GM19035 (cell line): ENCODE data around the gene UNKL.

Source experiments
- ATAC-seq: cut with Tn5 transposase; IDR thresholded peaks from one replicate; pipeline ENCODE4 v1.9.1; 2021; ENCODE audit not compliant: unreplicated experiment

Gene UNKL

DNA sequence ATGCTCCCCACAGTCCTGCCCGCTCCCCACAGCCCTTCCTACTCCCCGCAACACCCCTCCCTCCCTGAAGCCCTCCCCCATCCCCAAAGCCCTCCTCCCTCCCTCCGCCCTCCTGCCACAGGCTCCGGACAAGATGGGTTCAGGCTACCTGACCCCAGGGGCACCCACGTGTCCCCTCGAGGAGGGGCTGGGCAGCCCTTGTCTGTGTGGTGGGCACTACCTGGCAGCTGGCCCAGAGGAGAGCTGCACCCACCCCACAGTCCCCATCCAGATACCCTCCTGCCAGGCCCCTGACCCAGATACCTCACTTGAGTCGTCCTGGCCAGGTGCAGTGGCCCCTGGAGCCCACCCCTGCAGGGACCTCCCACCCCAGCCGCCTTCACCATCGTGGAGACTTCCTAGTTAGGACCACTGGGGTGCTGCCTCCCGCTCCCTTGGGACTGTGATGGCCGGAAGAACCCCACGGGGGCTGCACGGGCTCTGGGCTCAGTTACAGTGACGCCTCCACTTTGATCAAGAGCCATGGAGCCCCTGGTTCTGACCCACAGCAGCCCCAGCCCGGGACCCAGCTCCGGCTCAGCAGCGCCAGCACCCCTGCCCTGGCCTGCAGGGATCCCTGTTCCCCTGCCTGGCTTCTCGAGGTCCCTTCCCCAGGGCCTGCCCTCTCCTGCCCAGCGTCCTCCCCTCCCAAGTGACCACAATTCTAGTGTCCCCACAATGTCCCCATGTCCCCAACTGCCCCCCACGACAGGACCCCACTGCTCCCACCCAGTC lies 17.2 kb upstream of the UNKL start:
- no peak for ATAC-seq

DNA sequence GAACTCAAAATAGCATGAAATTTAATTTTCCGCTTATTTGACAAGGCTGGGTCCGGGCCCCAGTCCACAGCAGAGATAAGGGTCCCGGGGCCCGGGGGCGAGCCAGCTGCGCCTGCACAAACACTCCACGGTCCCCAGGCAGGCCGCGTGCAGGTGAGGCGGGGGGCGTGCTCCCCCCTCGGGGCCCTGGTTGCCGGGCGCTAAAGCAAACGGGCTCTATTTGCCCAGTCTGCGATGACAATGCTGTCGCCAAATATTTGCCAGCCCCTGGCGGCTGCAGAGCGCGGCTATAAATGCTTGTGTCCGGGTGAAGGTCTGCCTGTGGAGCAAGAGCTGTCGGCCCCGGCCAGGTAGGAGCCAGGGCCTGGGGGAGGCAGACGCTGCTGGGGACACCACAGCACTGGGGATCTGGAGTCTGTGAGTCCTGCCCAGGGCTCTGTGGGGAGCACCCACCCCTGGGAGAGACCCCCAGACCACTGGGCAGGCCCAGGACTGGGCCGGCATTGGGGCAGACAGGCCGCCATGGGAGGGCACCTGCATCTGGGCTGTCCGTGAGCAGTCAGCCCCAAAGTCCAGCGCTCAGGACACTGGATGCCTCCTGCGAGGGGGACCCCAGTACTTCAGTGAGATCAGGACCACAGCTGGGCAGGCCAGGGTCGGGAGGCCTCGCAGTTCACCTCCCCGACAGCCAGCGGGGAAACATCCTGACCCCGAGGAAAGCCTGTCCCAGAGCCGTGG lies 16.4 kb upstream of the UNKL start, which contains the start of gene PERCC1:
Gene PERCC1, plus strand, starts transcription at position 320 of the 738 bp plus-strand sequence. CDS start 1,516 bp downstream, outside the sequence.
- ATAC-seq, result no peak

DNA sequence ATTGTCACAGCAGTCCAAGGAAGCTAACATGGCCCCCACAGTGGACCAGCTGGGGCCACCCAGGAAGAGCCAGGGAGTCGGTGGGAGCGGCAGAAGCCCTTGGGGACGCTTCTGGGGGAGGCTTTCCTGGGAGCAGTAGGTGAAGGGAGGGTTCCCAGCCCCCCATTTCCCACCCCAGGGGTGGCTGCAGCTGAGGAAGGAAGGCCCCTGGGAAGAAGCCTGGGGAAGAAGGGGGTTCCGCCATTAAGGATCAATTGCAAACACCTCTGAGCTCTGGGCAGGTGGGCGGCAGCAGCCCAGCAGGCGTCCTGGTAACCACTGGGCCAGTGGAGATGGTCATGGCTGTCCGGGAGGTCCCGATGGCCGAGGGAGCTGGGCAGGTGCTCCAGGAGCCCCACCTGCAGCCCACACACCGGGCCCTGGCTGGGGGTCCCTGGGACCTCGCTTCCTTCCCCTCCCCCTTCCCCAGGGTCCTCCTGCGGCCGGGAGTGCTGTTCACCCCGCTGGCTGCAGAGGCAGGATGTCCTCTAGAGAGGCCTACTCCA lies 15.8 kb upstream of the UNKL start:
- ATAC-seq, result no peak

- ATAC-seq, result no peak
Observed at GRCh38 chr16:1429631-1430030, 15.1 kb upstream of the UNKL start.

GRCh38 chr16:1429012-1429411 lies 14.5 kb upstream of the UNKL start:
- no peak for ATAC-seq

DNA sequence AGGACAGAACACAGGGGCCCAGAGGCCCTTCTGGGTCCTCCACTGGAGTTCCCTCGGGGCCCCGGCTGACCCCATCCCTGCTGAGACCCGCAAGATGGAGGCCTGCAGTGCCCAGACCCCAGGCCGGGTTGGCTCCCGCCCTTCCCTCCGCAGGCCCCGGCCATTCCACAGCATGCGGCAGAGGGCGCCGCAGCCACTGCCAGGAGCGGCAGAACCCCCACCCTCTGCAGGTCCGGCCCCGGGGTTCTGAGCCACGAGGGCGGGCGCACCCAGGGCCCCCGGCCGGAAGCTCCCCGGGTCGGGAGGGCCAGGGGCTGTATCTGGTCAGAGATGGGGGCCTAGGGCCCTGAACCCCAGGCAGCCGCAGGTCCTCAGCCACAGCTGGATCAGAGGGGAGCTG lies 14.0 kb upstream of the UNKL start:
- no peak for ATAC-seq

GRCh38 chr16:1427473-1428461 lies 13.3 kb upstream of the UNKL start:
- ATAC-seq, result no peak

DNA sequence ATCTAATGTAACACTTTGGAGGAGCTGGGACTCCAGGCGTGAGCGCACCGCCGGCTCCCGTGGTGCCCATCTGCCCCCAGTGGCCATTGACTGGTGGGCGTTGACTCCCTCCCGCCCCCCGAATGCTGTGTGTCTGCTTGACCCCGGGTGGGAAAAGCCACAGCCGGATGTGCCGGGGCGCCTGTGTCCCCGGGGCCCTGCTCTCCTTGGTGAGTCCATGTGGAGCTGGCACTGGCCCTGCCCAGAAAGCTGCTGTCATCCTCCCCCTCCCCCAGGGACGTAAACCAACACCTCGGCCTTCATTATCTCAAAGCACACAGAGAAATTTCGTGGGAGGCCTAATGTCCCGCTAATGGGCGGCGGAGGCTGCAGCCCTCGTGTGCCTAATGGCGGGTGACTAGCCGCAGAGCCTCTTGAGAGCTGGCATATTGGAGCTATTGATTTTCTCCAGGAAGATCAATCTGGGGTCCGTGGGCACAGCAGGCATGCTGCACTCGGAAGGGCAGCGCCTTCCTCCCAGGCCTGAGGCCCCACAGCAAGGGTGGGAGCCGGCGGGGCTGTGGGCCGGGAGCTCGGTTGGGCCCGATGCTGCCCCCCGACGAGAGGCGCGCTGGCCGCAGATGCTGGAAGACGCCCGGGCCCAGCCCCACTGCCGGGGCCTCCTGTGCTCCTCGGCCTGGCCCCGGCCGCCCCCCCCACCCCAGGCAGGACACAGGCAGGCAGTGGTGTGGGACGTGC lies 12.4 kb upstream of the UNKL start:
- no peak for ATAC-seq

DNA sequence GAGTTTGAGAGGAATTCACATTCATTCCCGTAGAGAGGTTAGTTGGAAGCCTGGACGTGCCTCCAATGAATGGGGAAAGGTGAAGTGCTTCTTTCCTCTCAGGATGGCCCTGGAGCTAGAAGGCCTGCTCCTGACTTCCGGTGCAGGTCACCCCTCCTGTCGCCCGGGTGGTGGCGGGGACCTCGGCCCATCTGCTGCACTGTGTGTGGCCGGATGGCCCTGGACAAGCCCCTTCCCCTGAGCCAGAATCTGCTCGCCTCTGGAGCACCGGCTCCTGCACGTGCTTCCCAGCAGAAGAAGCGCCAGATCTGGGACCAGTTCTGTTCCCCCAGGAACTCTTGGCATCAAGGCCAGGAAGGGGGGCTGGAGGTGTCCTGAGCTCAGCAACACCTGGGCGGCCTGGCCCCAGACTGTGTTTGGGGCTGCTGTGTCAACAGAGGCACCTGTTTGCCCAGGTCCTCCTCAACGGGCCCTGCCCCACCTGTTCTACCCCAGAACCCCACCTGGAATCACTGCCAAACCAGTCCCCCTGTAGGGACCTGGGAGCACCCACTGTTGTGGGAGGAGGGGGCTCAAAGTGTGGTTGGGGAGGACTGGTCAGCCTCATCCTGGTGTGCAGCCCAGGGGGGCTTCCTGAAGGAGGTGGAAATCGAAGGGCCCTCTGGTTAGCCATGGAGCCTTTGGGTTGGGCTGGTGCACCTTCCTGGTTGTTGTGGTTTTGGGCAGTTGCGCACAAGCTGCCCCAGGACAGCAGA lies 11.3 kb upstream of the UNKL start:
- ATAC-seq, result no peak

- ATAC-seq, result no peak
Observed at GRCh38 chr16:1424028-1424427, 9.5 kb upstream of the UNKL start.

DNA sequence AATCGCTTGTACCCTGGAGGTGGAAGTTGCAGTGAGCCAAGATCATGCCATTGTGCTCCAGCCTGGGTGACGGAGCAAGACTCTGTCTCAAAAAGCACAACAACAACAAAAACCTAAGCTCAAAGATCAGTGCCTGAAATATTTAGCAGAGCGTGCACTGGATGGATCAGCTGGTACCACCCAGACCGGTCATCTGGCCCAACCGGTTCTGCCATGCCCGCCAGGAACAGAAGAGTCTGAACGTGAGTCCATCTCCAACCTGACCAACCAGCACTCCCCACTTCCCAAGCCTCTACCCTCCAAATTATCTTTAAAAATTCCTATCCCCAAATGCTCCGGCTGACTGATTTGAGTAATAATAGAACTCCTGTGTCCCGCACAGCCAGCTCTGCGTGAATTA lies 7.6 kb upstream of the UNKL start:
- no peak for ATAC-seq

- peak; percentile 10 for ATAC-seq
Observed at GRCh38 chr16:1420111-1420539, 5.6 kb upstream of the UNKL start.

GRCh38 chr16:1416521-1416941 lies 2.0 kb upstream of the UNKL start:
- no peak for ATAC-seq

DNA sequence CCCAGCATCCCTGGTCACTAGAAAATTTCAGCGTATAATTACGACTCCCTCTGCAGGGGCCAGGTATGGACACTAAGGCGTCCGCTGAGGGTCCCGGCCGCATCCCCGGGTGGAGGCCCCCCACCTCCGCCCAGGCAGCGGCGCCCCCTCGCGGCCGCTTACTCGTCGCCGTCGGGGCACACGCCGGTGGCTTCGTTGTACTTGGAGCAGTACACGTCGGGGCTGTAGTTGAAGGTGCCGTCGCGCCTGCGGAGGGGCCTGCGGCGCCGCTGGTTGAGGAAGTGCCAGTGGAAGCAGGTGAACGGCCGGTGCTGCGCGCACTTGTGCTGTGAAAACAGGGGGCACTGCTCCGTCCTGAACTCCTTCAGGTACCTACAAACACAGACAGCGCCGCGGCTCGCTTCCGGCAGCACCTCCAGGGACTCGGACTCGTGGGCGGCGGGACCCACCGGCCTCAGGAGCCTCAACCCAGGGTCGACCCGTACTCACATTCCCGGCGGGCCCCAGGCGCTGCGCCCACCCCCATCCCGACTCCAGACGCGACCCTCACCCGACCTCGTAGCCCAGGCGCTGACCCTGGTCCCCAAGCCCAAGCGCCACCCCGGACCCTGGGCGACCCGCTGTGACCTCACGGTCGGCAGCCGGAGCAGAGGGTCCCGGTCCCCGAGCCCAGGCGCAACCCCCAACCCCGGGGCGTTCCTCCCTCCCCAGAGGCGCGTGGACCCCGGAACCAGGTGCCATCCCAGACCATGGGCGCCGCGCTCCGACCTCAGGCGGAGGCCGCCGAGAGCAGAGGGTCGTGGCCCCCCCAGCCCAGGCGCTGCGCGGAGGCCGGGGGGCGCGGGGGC lies 596 bp downstream of the UNKL start:
- peak; percentile 42 for ATAC-seq

DNA sequence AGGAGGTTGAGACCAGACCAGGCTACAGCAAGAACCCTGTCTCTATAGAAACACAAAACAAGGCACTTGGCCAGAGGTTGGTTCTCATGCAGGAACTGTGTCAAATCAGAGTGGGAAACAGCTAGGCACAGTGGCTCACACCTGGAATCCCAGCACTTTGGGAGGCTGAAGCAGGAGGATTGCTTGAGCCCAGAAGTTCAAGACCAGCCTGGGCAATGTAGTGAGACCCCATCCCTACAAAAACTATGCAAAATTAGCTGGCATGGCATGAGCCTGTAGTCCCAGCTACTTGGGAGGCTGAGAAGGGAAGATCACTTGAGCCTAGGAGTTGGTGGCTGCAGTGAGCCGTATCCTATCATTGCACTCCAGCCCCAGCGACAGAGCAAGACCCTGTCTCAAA lies 1.7 kb downstream of the UNKL start:
- ATAC-seq, result no peak

DNA sequence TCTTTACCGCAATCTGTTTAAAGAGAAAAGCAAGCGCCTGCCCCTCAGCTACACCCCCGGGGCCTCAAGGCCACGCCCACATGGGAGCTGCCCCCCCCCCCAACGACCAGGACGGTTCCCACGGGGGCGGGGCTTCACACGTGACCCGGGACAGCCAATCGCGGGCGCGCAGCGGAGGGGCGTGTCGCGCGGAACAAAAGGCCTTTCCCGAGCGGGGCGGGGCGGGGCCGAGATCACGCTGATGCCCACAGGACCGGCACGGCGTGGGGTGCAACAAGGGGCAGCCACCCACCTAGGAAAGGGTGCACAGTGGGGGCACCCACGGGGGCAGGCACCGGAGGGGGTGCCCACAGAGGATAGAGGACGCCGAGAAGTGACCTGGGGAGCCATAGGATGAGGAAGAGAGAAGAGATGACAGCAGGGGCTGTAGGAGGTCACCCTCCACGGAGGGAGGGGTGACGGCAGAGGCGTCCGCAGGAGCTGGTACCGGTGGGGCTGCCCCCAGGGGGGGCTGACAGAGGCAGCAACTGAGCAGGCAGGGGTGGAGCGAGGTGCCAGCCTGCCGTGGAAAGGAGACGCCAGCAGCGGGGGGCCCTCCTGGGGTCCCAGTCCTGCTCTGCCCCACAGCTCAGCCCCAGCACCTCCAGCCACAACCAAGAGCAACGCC lies 6.2 kb downstream of the UNKL start:
- peak; percentile 86 for ATAC-seq

- no peak for ATAC-seq
Observed at GRCh38 chr16:1407753-1408152, 6.8 kb downstream of the UNKL start.

DNA sequence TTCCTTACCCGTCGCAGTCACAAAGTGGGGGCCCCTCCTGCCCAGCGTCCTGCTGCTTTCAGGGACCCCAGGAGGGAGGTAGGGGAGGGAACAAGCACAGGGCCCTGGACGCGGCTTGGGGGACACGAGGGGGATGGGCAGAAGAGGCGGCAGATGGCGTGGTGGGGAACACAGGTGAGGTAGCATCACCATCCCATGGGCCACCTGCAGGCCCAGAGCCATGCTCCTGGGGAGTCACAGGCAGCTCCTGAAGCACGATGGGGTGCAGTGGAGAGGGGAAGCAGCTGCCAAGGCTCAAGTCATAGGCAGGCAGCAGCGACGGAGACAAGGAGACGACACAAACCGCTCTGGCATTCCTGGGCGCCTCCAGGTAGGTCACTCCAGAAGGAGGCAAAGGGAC lies 10.8 kb downstream of the UNKL start:
- ATAC-seq, result no peak
